CD14-positive monocyte (primary cell): ENCODE measurements around the gene USHBP1. TPM values are rescaled to one million over a fixed set of nuclear protein-coding genes. Genes with fewer than 3 reads are reported as not detected.
"Not testable (repeated sequence)": the region's sequence is repeated elsewhere in the genome, so short reads cannot be mapped to it uniquely, and the experiment has no call there.

ENCODE experiments used
- DNase-seq, 3 donors: peaks; one replicate each; pipeline ENCODE4 v3.0.0-alpha.2; 2011 to 2022
- H2AFZ ChIP-seq: 2 replicates; pipeline ENCODE4 v1.6.0; 2012; ENCODE audit warnings: mild to moderate bottlenecking, low read depth, low read length, inconsistent platforms; ENCODE audit not compliant: insufficient read depth, poor library complexity, severe bottlenecking
- H3K27ac ChIP-seq, 2 donors: 1 replicate in 1 of 2; 2 replicates in 1 of 2; pipeline ENCODE4 v1.5.1; 2012 to 2013; ENCODE audit warnings: low read length in 2 of 2, control low read depth in 1 of 2, inconsistent platforms in 1 of 2, low read depth in 1 of 2, mild to moderate bottlenecking in 1 of 2
- H3K27me3 ChIP-seq, 2 donors: one replicate each; pipeline versions ENCODE4 v1.6.0 to v1.6.1; 2011 to 2013; ENCODE audit warnings: low read length in 2 of 2; ENCODE audit not compliant: control insufficient read depth in 2 of 2, insufficient read depth in 2 of 2
- H3K36me3 ChIP-seq, 2 donors: replicated peaks in 1 of 2; 1 replicate in 1 of 2; 2 replicates in 1 of 2; pipeline versions ENCODE4 v1.5.1 to v1.6.1; 2012 to 2013; ENCODE audit warnings: low read length in 2 of 2, control low read depth in 1 of 2, inconsistent platforms in 1 of 2, mild to moderate bottlenecking in 1 of 2; ENCODE audit not compliant: insufficient read depth in 2 of 2, control insufficient read depth in 1 of 2
- H3K4me1 ChIP-seq, 2 donors: 1 replicate in 1 of 2; 2 replicates in 1 of 2; pipeline versions ENCODE4 v1.5.1 to v1.6.1; 2012 to 2013; ENCODE audit warnings: low read length in 2 of 2, control low read depth in 1 of 2, inconsistent platforms in 1 of 2, mild to moderate bottlenecking in 1 of 2, moderate library complexity in 1 of 2; ENCODE audit not compliant: insufficient read depth in 2 of 2, control insufficient read depth in 1 of 2
- H3K4me2 ChIP-seq: replicated peaks from 2 replicates; pipeline ENCODE3; 2012; ENCODE audit warnings: low read length, moderate library complexity, mild to moderate bottlenecking; ENCODE audit not compliant: poor library complexity, severe bottlenecking; ENCODE audit errors: extremely low read depth
- H3K4me3 ChIP-seq, 3 experiments: fragments of 200-600 bp in 1 of 3; sonication (generic) in 1 of 3; replicated peaks in 1 of 3; 1 replicate in 2 of 3; 2 replicates in 1 of 3; pipeline ENCODE4 v1.5.1; 2011 to 2013; ENCODE audit warnings: low read length in 3 of 3, mild to moderate bottlenecking in 3 of 3, control low read depth in 2 of 3, low read depth in 2 of 3, inconsistent platforms in 1 of 3, moderate library complexity in 1 of 3
- H3K79me2 ChIP-seq: 2 replicates; pipeline ENCODE4 v1.6.0; 2012; ENCODE audit warnings: mild to moderate bottlenecking, control low read depth, inconsistent platforms, low read length, moderate library complexity; ENCODE audit not compliant: insufficient read depth
- H3K9ac ChIP-seq: 2 replicates; pipeline ENCODE4 v1.6.0; 2017; ENCODE audit warnings: low read length, mild to moderate bottlenecking; ENCODE audit not compliant: insufficient read depth, poor library complexity, severe bottlenecking
- H3K9me3 ChIP-seq, 2 donors: replicated peaks in 1 of 2; 1 replicate in 1 of 2; 2 replicates in 1 of 2; pipeline versions ENCODE4 v1.5.1 to v1.6.1; 2012 to 2013; ENCODE audit warnings: low read length in 2 of 2, control low read depth in 1 of 2; ENCODE audit not compliant: control insufficient read depth in 1 of 2, insufficient read depth in 1 of 2
- H4K20me1 ChIP-seq: 2 replicates; pipeline ENCODE4 v1.6.0; 2012; ENCODE audit warnings: mild to moderate bottlenecking, low read length, control low read depth, moderate library complexity; ENCODE audit not compliant: insufficient read depth
- H3K27ac Mint-ChIP-seq, 7 donors: one replicate each; pipeline ENCODE4 v1.8.0; 2020; ENCODE audit warnings: mild to moderate bottlenecking in 7 of 7, mixed read lengths in 7 of 7, moderate library complexity in 6 of 7, inconsistent platforms in 2 of 7
- H3K27me3 Mint-ChIP-seq, 3 donors: one replicate each; pipeline ENCODE4 v1.8.0; 2021 to 2022; ENCODE audit warnings: low read depth in 3 of 3, mild to moderate bottlenecking in 3 of 3, mixed read lengths in 3 of 3, moderate library complexity in 3 of 3, inconsistent platforms in 1 of 3
- H3K36me3 Mint-ChIP-seq, 2 donors: one replicate each; pipeline ENCODE4 v1.8.0; 2020; ENCODE audit warnings: mixed read lengths in 2 of 2, inconsistent platforms in 1 of 2, mild to moderate bottlenecking in 1 of 2
- H3K4me1 Mint-ChIP-seq: one replicate; pipeline ENCODE4 v1.8.0; 2020; ENCODE audit warnings: mild to moderate bottlenecking, mixed read lengths
- H3K4me3 Mint-ChIP-seq, 2 donors: one replicate each; pipeline ENCODE4 v1.8.0; 2020; ENCODE audit warnings: mild to moderate bottlenecking in 2 of 2, mixed read lengths in 2 of 2, moderate library complexity in 1 of 2
- H3K9me3 Mint-ChIP-seq, 7 donors: one replicate each; pipeline ENCODE4 v1.8.0; 2020 to 2022; ENCODE audit warnings: mixed read lengths in 7 of 7, mild to moderate bottlenecking in 6 of 7, moderate library complexity in 6 of 7, inconsistent platforms in 2 of 7
- WGBS: methylation state at CpG from one replicate; pipeline ENCODE4 v1.1.5; 2013; ENCODE audit warnings: missing lambda C conversion rate; ENCODE audit not compliant: insufficient coverage; 5-methylcytosine and 5-hydroxymethylcytosine counted together
- intact Hi-C, 2 donors: fragments of 100-400 bp; cut with micrococcal nuclease; formaldehyde crosslinking; loops; one replicate each; pipeline versions ENCODE4 v1.15.0 to v1.15.1; 2023
- polyA plus RNA-seq, 3 donors: library from polyadenylated mRNA; depleted of rRNA in 1 of 3; unstranded in 2 of 3; stranded (reverse) in 1 of 3; fragments of 300-500 nt in 2 of 3; fragments of >200 nt in 1 of 3; fragmentation: Illumina TruSeq in 2 of 3; gene quantifications; 1 replicate in 2 of 3; 2 replicates in 1 of 3; pipeline ENCODE4 v1.2.3, GENCODE V29; 2012 to 2021
- TF ChIP-seq, protein P1 (sequence below): fragments of 200-600 bp; IDR thresholded peaks from one replicate; pipeline ENCODE4 v1.8.0; 2022; ENCODE audit warnings: antibody characterized with exemption, mild to moderate bottlenecking

USHBP1 gene
- polyA plus RNA-seq, 3 donors = not detected

DNA sequence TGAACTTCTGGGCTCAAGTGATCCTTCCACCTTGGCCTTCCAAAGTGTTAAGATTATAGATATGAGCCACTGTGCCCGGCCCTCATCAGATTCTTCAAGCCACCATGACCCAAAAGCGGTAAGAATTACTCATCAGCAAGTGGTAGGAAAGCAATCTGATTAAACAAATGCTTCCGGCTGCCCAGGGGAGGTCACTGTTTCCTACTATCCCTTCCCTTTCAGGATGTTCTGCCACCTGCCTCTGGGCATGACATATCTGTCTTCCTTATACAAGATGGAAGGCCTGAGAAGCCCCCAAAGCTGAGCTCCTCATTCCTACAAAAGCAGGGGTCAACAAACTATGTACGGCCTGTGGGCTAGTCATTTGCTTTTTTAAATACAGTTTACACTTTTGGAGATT, 31.7 kb upstream of the USHBP1 start:
- intact Hi-C loops = loop anchor here in 1 of 2 donors (10.0 kb wide), 1 partner anchor 89 kb away; no protein-coding TSS in a partner anchor
- H3K27ac Mint-ChIP-seq = peak overlapping the region in 1 of 7 donors; percentile 41
- peaks cover 12 to 27% of the 10 kb centered on the region in 2 donors for H3K36me3 ChIP-seq

DNA sequence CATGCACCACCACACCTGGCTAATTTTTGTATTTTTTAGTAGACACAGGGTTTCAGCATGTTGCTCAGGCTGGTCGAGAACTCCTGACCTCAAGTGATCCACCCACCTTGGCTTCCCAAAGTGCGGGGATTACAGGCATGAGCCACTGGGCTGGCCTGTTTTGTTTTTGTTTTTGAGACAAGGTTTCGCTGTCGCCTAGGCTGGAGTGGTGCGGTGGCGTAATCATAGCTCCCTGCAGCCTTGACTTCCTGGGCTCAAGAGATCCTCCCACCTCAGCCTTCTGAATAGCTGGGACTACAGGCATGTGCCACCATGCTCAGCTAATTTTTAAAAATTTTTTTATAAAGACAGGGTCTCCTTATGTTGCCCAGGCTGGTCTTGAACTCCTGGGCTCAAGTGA, 31.0 kb upstream of the USHBP1 start:
- H3K4me3 ChIP-seq, H3K27ac ChIP-seq, DNase-seq, H3K4me2 ChIP-seq, H3K4me3 Mint-ChIP-seq, H3K27ac Mint-ChIP-seq, H2AFZ ChIP-seq, H3K27me3 ChIP-seq, H3K4me1 Mint-ChIP-seq, H3K27me3 Mint-ChIP-seq, H4K20me1 ChIP-seq, H3K9ac ChIP-seq: not testable (repeated sequence)
- Mint-ChIP-seq H3K36me3 (peaks cover 12 to 49% of the 10 kb centered on the region in 2 donors), H3K9me3 (peaks cover 4 to 14% (median 12%) of the 10 kb centered on the region in 7 donors)
- WGBS = no CpG with 5 or more reads among the region's 6 CpGs
- intact Hi-C loops = loop anchor here in 1 of 2 donors (10.0 kb wide), 1 partner anchor 89 kb away; no protein-coding TSS in a partner anchor
- H3K9me3 ChIP-seq = peaks cover 6 to 12% of the 10 kb centered on the region in 2 donors
- H3K79me2 ChIP-seq = peaks cover 14% of the 10 kb centered on the region
- peaks cover 11 to 27% of the 10 kb centered on the region in 2 donors for H3K36me3 ChIP-seq
- peaks cover 8 to 10% of the 10 kb centered on the region in 2 donors for H3K4me1 ChIP-seq

More for the DNA sequence above, 31.7 kb upstream of the USHBP1 start:
- Mint-ChIP-seq H3K36me3 (peaks cover 15 to 45% of the 10 kb centered on the region in 2 donors), H3K9me3 (peaks cover 4 to 14% (median 12%) of the 10 kb centered on the region in 7 donors), H3K27me3 (no peaks in the 10 kb centered on the region), H3K4me1 (peaks cover 9% of the 10 kb centered on the region), H3K4me3 (no peak overlapping the region)
- Histone ChIP-seq H3K4me1 (peaks cover 8 to 10% of the 10 kb centered on the region in 2 donors), H3K9me3 (peaks cover 6 to 12% of the 10 kb centered on the region in 2 donors), H2AFZ (no peak overlapping the region), H3K9ac (no peak overlapping the region), H3K27ac (no peak overlapping the region), H3K4me2 (no peak overlapping the region), H3K27me3 (no peaks in the 10 kb centered on the region), H4K20me1 (peaks cover 2% of the 10 kb centered on the region), H3K79me2 (peaks cover 20% of the 10 kb centered on the region), H3K4me3 (no peak overlapping the region)
- WGBS = 80% methylated on average over 2 of the region's 4 CpGs
- DNase-seq = no peak
- TF ChIP-seq, protein P1, sequence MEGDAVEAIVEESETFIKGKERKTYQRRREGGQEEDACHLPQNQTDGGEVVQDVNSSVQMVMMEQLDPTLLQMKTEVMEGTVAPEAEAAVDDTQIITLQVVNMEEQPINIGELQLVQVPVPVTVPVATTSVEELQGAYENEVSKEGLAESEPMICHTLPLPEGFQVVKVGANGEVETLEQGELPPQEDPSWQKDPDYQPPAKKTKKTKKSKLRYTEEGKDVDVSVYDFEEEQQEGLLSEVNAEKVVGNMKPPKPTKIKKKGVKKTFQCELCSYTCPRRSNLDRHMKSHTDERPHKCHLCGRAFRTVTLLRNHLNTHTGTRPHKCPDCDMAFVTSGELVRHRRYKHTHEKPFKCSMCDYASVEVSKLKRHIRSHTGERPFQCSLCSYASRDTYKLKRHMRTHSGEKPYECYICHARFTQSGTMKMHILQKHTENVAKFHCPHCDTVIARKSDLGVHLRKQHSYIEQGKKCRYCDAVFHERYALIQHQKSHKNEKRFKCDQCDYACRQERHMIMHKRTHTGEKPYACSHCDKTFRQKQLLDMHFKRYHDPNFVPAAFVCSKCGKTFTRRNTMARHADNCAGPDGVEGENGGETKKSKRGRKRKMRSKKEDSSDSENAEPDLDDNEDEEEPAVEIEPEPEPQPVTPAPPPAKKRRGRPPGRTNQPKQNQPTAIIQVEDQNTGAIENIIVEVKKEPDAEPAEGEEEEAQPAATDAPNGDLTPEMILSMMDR = no peak
